ENCODE measurements around the gene HDLBP. TPM values are rescaled to one million over a fixed set of nuclear protein-coding genes. Genes with fewer than 3 reads are reported as not detected.

HDLBP gene
- total RNA-seq, 1 donor from 2014 or later, result 226 TPM

DNA sequence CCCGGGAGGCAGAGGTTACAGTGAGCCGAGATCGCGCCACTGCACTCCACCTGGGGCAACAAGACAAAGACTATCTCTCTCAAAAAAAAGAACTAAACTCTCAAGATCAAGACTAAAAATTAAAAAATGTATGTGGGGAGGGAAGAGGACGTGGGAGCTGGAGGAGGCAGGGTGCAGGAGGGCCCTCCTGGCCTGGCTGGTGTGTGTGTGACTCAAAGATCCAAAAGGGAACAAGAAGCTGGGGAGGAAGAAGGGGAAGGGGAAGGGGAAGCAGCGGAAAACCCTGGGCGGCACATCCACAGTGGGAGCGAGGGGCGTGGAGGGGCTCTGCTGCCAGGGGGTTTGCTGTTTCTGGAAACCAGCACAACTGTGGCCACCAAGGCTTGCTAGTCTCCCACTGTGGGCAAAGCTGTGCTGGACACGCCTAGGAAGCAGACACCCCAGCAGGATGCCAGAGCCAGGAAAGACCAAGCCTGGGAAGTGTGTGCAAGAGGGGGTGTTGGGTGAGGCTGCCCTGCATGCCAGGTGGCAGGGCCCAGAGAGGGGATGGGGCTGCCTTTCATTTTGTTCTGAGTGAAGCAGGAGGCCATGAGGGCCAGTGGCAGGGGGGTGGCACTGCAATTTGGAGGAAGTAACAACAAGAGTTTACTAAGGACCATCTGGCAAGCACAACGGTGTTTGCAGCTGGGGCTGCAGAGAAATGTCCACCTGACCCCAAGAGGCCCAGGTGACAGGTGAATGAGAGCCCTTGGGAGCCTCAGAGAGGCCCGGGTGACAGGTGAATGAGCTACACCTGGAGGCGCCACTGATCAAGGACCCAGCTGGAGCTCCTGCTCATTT, 82.5 kb downstream of the HDLBP start:
- intact Hi-C loops (cut with micrococcal nuclease), result no loop called here

- intact Hi-C loops (cut with micrococcal nuclease), result no loop called here
These were observed 85.0 kb downstream of the HDLBP start for GRCh38 chr2:241230435-241230834.

DNA sequence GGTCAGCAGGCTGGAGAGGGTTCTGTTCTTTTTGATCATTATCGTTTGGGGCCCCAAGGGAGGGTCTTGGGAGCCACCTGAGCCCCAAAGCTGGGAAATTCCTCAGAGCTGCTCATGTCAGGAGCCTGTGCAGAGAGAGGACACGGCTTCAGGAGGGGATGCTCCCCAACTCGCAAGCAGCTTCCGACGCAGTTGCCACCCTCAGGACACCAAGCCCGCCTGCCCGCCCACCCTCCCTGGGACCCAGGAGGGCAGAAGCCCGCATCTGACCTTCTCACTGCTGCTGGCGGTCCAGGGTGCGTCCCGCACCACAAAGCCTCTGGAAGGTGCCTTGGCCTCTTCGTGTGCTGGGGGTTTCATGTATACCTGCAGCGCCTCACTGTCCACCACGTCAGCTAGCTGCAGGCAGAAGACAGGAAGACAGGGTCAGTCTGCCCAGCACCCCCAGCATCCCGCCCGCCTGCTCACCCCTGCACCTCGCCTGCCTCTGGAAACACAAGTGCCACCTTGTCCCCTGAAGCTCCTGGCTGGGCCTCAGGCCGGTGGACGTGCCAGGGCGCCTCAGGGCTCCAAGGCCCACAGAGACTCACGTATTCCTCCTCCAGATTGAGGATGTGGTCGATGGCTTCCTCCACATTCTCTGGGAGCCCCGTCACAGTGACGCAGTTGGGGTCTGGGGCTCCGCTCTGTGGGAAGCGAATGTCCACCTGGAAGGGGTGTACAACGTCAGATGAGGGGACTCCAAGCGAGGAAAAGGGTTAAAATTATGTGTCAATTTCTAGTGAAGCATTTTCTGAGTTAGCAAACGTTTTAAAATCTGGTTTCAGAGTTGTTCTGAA, 85.7 kb downstream of the HDLBP start:
- intact Hi-C loops (cut with micrococcal nuclease), result no loop called here

DNA sequence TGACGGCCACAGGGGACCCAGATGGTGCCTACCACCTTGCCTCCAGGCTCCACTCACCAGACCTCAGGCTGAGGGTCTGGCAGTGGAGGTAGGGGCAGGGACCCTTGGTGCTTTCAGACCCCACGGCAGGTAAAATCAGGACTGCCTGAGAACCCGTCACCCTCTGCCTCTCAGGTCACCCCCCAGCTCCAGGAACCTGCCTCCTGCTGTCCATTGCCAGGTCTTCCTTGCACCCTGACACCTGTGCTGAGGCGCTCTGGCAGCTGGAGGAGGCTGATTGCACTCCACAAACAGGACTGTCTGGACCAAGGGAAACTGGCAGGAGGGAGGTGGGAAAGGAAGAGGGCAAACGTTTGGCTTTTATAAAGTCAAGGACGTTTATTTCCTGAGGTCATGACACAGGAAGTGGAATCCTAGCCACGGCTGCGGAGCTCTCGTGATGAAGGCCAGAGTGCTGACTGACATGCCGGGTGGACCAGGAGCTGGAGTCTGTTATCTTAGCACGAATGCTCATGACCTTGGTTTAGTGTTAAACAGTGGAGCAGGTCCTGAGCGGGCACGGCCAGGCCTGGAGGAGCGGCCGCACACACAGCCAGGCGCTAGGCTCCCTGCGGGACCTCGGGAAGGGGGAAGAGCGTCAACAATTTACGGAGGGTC, 86.5 kb downstream of the HDLBP start:
- intact Hi-C loops (cut with micrococcal nuclease), result no loop called here

DNA sequence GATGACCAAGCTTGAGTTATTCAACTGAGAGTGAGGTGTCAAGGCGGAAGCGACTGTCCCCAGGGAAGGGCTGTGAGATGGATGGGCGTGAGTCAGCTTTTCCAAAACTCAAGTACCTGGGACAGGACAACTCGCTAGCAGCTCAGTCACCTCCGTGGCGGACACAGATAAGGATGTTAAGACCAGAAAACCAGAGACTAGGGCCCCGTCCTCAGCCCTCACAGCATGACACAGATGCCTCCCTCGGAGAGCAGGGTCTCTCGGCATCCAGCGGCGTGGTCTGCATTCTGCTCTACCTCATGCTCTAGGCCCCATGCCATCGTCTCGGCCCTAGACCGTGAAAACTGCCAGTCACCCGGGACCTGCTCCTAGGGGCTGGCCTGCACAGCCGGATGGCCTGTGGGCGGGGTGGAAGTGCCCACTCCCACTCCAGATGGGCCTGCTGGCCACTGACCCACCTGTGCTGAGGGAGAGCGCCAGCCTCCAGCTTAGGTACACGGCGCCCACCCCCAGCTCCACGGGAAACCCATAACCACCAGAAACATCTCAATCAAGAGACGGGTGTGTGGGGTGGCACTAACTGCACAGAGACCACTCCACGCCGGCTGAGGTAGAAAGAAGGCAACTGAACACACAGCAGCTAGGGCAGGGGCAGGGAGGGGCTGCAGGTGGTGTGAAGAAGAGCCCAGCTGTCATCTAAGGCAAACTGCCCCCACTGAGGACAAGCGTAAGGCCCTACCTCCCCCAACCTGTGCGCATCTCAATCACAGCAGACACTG, 87.2 kb downstream of the HDLBP start:
- intact Hi-C loops (cut with micrococcal nuclease), result no loop called here

DNA sequence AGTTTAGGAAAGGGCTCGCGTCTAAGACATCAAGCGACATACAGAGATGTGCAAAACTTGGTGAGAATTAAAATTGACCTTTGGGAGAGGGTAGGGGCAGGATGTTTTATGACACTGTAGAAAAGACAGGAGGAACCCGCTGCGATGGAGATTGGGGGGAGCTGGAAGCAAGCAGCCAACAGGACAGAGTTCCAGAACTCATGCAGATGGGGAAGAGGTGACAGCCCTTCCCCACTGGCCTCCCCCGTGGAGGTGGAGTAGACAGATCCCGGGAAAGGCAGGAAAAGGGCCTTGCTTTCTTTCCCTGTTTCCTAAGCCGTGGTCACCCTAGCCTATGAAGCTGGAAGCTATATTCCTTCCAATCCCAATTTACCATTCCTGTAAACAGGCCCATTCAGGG, 87.9 kb downstream of the HDLBP start:
- intact Hi-C loops (cut with micrococcal nuclease), result no loop called here

DNA sequence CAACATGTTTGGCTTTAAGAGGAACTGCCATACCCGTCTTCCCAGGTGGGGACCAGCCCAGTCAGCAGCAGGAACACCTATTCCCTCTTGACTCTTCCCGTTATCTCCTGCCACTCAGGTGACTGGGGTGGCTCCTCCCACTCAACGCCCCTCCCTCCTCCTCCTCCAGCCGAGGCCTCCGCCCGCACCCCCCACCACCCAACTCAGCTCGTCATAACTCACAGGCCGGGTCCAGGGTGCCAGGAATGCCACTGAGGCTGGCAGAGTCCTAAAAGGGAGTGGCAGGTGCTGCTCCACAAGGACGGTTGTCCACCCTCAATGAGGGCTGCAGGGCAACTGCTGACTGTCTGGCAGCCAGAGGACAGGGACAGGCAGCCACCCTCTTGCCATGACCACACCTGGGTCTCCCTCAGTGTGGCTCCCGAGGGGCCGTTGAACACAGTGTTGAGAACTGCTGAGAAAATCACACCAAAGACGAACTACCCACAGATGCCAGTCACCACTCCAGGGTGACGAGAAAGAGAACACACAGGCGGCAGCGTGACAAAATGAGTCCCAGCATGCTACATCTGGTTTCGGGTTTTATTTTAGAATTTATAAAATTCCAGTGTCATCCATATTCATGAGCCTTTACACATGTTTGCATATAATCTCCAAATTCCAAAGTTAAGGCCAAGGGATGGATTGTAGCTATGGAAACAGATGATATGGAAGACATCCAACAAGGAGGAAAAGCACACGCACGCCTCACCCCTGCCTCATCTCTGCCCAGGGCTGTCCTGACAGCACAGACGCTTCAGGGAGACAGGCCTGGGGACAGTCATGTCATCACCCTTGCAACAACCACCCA, 88.5 kb downstream of the HDLBP start:
- intact Hi-C loops (cut with micrococcal nuclease), result no loop called here

DNA sequence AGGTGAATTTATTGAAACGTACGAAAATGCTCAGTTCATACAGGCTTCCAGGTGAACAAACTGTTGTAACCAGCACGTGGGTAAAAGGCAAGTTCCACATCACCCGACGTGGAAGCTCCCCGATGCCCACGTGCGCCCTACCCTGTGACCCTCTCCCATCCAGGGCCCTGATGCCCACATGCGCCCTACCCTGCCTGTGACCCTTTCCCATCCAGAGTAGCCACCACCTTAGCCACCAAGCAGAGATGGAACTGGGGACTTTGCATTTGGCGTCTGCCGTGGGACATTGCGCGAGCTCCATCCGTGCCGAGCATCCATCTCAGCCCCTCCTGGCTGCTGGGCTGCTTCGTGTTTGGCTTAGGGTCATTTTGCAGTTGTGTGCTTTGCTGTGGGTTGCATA, 89.5 kb downstream of the HDLBP start:
- intact Hi-C loops (cut with micrococcal nuclease), result no loop called here

- intact Hi-C loops (cut with micrococcal nuclease), result no loop called here
These were observed 89.9 kb downstream of the HDLBP start for GRCh38 chr2:241225545-241225944.

GRCh38 chr2:241224851-241225438, 90.5 kb downstream of the HDLBP start:
- intact Hi-C loops (cut with micrococcal nuclease), result no loop called here

- intact Hi-C loops (cut with micrococcal nuclease), result no loop called here
These were observed 91.2 kb downstream of the HDLBP start for GRCh38 chr2:241224018-241224850.

GRCh38 chr2:241223211-241224017, 92.1 kb downstream of the HDLBP start:
- intact Hi-C loops (cut with micrococcal nuclease), result no loop called here

GRCh38 chr2:241219856-241220356, 95.6 kb downstream of the HDLBP start:
- intact Hi-C loops (cut with micrococcal nuclease), result loop anchor here (2.0 kb wide), 5 partner anchors 51 to 659 kb away; partner anchors contain the start of genes DUSP28, FARP2, HDLBP and PASK

DNA sequence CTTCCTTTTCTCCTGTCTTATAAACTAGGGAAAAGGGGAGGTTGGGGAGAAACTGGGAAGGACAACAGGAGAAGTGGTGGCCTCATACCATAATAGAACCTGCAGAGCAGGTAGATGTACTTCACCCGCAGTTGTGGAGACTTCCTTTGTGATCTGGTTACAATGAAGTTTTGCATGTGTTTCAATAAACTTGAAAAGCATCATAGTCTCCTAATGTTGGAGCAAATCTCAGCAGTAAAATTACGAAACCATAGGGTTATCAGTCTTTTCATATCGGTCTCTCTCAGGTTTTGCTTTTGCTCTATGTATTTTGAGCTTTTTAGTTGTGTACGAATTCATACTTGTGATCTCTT, 96.5 kb downstream of the HDLBP start:
- intact Hi-C loops (cut with micrococcal nuclease), result loop anchor here (2.0 kb wide), 5 partner anchors 52 to 658 kb away; partner anchors contain the start of genes DUSP28, FARP2, HDLBP and PASK

GRCh38 chr2:241218131-241219029, 97.1 kb downstream of the HDLBP start:
- intact Hi-C loops (cut with micrococcal nuclease), result loop anchor here (1.0 to 2.0 kb wide), 7 partner anchors 52 to 658 kb away; partner anchors contain the start of genes DUSP28, FARP2, HDLBP and PASK

DNA sequence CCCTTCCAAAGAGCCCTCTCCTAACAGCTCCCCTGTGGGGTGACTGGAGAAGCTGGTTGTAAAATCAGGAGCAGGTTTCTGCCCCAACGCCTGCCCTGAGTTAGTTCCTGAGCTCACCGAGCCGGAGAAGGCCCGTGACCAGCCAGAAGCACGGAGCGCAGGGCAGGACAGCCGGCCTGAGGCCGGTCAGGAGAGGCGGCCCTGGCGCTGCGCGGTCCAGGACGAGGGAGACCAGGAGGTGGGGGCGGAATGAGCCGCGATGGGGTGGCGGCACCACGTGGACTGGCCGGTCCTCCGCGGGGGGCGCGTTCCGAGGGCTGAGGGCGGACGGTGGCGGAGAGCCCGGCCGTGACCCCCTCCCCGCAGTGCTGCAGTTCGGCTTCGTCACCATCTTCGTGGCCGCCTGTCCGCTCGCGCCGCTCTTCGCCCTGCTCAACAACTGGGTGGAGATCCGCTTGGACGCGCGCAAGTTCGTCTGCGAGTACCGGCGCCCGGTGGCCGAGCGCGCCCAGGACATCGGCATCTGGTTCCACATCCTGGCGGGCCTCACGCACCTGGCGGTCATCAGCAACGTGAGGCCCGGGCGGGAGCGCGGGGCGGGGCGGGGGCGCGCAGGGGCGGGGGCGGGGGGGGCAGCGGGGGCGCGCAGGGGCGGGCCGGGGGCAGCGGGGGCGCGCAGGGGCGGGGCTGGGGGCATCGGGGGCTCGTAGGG, 98.0 kb downstream of the HDLBP start:
- intact Hi-C loops (cut with micrococcal nuclease), result loop anchor here (1.0 to 2.0 kb wide), 8 partner anchors 53 to 657 kb away; partner anchors contain the start of genes DUSP28, FARP2, HDLBP and PASK
